Measurements from ENCODE around the gene KANSL3. TPM values are rescaled to one million over a fixed set of nuclear protein-coding genes. Genes with fewer than 3 reads are reported as not detected.

KANSL3 gene
- total and polyA plus RNA-seq, 3 donors from 2014 or later: 78.7 to 108 (median 102) TPM

DNA sequence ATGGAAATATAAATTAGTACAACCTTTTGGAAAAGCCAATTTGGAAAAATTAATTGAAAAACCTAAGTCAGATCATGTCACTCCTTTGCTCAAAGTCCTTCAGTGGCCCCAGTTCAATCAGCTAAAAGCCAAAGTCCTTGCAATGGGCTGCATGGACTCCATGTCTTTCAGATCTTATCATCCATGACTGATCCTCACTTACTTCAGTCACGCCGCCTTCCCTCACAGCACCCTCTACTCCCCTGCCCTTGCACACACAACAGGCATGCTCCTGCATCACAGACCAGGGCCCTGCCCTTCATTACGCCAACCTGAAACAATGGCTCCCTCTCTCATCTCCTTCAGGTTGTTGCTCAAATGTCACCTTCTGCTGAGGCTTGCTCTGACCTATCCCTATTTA lies 15.6 kb downstream of the KANSL3 start:
- Histone ChIP-seq H3K4me1 (peaks cover 4% of the 10 kb centered on the region), H3K27me3 (no peaks in the 10 kb centered on the region), H3K36me3 (ENCODE audit: low read depth, missing control alignments) (no peaks in the 10 kb centered on the region), H3K4me3 (no peak overlapping the region), H3K27ac (no peak overlapping the region), H3K9me3 (no peaks in the 10 kb centered on the region)
- intact Hi-C loops (cut with DNase I; ENCODE audit: low total_unique reads): no loop called here
- WGBS, 2 donors: 93 to 99% methylated on average over 3 of the region's 3 CpGs
- TF ChIP-seq POLR2A (IDR thresholded peaks at IDR 0.05): no peak
- TF ChIP-seq, protein P1, sequence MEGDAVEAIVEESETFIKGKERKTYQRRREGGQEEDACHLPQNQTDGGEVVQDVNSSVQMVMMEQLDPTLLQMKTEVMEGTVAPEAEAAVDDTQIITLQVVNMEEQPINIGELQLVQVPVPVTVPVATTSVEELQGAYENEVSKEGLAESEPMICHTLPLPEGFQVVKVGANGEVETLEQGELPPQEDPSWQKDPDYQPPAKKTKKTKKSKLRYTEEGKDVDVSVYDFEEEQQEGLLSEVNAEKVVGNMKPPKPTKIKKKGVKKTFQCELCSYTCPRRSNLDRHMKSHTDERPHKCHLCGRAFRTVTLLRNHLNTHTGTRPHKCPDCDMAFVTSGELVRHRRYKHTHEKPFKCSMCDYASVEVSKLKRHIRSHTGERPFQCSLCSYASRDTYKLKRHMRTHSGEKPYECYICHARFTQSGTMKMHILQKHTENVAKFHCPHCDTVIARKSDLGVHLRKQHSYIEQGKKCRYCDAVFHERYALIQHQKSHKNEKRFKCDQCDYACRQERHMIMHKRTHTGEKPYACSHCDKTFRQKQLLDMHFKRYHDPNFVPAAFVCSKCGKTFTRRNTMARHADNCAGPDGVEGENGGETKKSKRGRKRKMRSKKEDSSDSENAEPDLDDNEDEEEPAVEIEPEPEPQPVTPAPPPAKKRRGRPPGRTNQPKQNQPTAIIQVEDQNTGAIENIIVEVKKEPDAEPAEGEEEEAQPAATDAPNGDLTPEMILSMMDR (IDR thresholded peaks at IDR 0.05): no peak
- no peak for DNase-seq

DNA sequence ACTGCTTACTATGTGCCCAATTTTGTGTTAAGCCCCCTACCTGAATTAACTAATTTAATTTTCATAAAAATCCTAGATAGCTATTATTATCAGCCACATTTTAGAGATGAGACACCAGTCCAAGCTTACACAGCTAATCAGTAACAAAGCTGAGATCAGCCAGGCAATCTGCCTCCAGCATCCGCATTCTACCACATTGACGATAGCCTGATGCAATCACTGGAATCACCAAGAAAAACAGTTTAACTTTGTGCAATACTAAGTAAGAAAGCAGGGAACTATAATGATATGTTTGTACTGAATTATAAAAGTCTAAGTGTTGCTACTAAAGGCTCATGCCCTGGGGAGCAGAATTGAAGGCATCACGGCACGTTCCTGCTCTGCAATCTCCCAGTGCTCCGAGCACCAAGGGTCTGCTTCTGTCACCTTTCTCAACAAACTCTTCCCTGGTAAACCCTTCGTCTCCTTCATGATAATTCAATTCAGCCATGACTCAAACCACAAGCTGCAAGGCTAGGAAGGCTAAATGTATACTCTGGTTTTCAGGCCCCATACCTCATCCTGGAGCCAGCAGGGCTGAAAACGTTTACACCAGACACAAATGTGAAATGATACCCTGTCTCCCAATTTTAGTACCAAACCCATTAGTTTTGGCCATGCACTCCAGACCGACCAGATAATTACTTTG lies 19.4 kb downstream of the KANSL3 start:
- DNase-seq: no peak
- Histone ChIP-seq H3K36me3 (ENCODE audit: low read depth, missing control alignments) (no peaks in the 10 kb centered on the region), H3K9me3 (no peaks in the 10 kb centered on the region), H3K4me1 (no peaks in the 10 kb centered on the region), H3K4me3 (no peak overlapping the region), H3K27ac (no peak overlapping the region), H3K27me3 (no peaks in the 10 kb centered on the region)
- intact Hi-C loops (cut with DNase I; ENCODE audit: low total_unique reads): no loop called here
- TF ChIP-seq, protein P1 (IDR thresholded peaks at IDR 0.05): no peak
- no peak for TF ChIP-seq POLR2A (IDR thresholded peaks at IDR 0.05)
- WGBS, 2 donors: 83 to 88% methylated on average over 8 of the region's 8 CpGs

DNA sequence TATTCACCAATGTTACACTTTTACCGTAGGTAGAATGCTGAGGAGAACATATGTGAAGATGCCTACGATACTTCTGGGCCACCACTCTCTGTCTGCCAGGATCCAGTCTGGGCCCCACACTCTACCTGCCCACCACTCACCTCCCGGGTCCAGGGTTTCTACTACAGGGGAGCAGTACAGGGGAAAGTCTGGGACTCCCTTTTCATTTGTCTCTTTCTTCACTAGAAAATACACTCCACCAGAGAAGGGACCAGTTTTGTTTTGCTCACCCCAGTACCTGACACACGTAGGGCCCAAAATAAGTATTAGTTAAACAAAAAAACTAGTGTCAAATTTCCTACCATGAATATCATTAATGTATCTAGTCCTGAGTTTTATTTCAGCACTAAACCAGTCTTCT lies 21.1 kb downstream of the KANSL3 start:
- Histone ChIP-seq H3K36me3 (ENCODE audit: low read depth, missing control alignments) (no peaks in the 10 kb centered on the region), H3K4me3 (no peak overlapping the region), H3K4me1 (no peaks in the 10 kb centered on the region), H3K27ac (no peak overlapping the region), H3K27me3 (no peaks in the 10 kb centered on the region), H3K9me3 (no peaks in the 10 kb centered on the region)
- DNase-seq: no peak
- WGBS, 2 donors: 93% methylated on average over 4 of the region's 4 CpGs
- intact Hi-C loops (cut with DNase I; ENCODE audit: low total_unique reads): no loop called here
- no peak for TF ChIP-seq POLR2A (IDR thresholded peaks at IDR 0.05)

DNA sequence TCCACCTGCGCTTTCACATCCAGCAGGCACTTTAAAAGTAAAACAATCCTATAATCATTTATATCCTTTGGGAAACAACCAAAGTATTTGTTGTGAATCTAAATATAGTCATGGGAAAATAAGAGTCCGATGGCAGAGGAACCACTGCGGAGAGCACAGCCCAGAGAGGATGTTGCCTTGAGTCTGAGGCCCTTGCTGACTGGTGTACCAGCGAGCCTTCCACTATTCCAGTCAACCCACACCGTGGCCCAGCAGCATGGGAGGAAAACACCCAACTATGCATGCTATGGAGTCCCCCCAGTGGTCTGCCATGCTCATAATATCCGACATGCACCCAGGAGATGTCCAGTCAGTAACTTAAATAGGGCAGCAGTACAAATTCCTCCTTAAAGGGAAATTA lies 21.6 kb downstream of the KANSL3 start:
- H3K4me1 ChIP-seq: no peaks in the 10 kb centered on the region
- H3K4me3 ChIP-seq: no peak overlapping the region
- H3K9me3 ChIP-seq: no peaks in the 10 kb centered on the region
- no peak overlapping the region for H3K27ac ChIP-seq
- DNase-seq: no peak
- no peaks in the 10 kb centered on the region for H3K36me3 ChIP-seq (ENCODE audit: low read depth, missing control alignments)
- TF ChIP-seq POLR2A (IDR thresholded peaks at IDR 0.05): no peak
- TF ChIP-seq, protein P1 (IDR thresholded peaks at IDR 0.05): no peak
- H3K27me3 ChIP-seq: no peaks in the 10 kb centered on the region
- intact Hi-C loops (cut with DNase I; ENCODE audit: low total_unique reads): no loop called here
- WGBS, 2 donors: 87 to 88% methylated on average over 6 of the region's 6 CpGs

DNA sequence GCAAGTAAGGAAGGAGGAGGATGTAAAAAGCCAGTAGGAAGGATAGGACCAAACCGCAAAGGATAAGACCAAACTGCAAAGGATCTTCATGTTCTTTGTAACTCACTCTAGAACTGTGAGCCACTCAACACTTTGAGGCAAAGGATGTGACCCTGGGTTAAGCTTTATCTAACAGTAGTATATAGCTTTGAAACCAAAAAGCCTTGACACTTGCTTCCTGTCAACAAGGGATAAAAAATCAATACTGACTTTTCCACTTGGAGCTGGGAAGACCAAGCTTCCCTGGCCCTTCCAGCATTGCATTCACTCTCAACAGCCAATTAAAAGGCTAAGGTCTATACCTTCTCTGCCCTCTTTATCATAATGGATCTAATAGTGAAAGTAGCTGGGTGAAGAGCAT lies 22.0 kb downstream of the KANSL3 start:
- no peaks in the 10 kb centered on the region for H3K4me1 ChIP-seq
- intact Hi-C loops (cut with DNase I; ENCODE audit: low total_unique reads): no loop called here
- WGBS, 2 donors: 62 to 65% methylated on average over 1 of the region's 1 CpG
- no peaks in the 10 kb centered on the region for H3K27me3 ChIP-seq
- no peak for TF ChIP-seq POLR2A (IDR thresholded peaks at IDR 0.05)
- TF ChIP-seq, protein P1 (IDR thresholded peaks at IDR 0.05): no peak
- H3K4me3 ChIP-seq: no peak overlapping the region
- no peak overlapping the region for H3K27ac ChIP-seq
- no peaks in the 10 kb centered on the region for H3K9me3 ChIP-seq
- no peak for DNase-seq
- H3K36me3 ChIP-seq (ENCODE audit: low read depth, missing control alignments): no peaks in the 10 kb centered on the region

All from testis (tissue), 3 donors.